ENCODE measurements around the gene CYP20A1. TPM values are rescaled to one million over a fixed set of nuclear protein-coding genes. Genes with fewer than 3 reads are reported as not detected.

Gene CYP20A1
- total RNA-seq, 2 donors from 2014 or later = 13.3 to 20.0 TPM

GRCh38 chr2:203310688-203311436 is 72.0 kb downstream of the CYP20A1 start:
- Histone ChIP-seq H3K4me1 (no peaks in the 10 kb centered on the region), H3K27me3 (no peaks in the 10 kb centered on the region), H3K4me3 (no peak overlapping the region), H3K36me3 (no peaks in the 10 kb centered on the region), H3K9me3 (no peaks in the 10 kb centered on the region), H3K27ac (no peak overlapping the region)
- no peak for DNase-seq (ENCODE audit: low spot score)
- no peak for TF ChIP-seq CTCF (IDR thresholded peaks at IDR 0.05)

- Histone ChIP-seq H3K4me1 (peaks cover 0 to 22% of the 10 kb centered on the region in 2 donors), H3K4me3 (no peak overlapping the region), H3K27ac (no peak overlapping the region), H3K36me3 (no peaks in the 10 kb centered on the region), H3K9me3 (no peaks in the 10 kb centered on the region), H3K27me3 (no peaks in the 10 kb centered on the region)
- TF ChIP-seq CTCF (IDR thresholded peaks at IDR 0.05) = no peak
- DNase-seq (ENCODE audit: low spot score) = no peak
Measured at GRCh38 chr2:203326356-203326755, 87.5 kb downstream of the CYP20A1 start.

- DNase-seq (ENCODE audit: low spot score) = no peak
- no peaks in the 10 kb centered on the region for H3K27me3 ChIP-seq
- no peaks in the 10 kb centered on the region for H3K36me3 ChIP-seq
- no peaks in the 10 kb centered on the region for H3K9me3 ChIP-seq
- H3K27ac ChIP-seq = peak overlapping the region; percentile 93 to 95
- H3K4me1 ChIP-seq = peaks cover 0 to 22% of the 10 kb centered on the region in 2 donors
- TF ChIP-seq CTCF (IDR thresholded peaks at IDR 0.05) = no peak
- peak overlapping the region; percentile 99 to 100 for H3K4me3 ChIP-seq
Measured at GRCh38 chr2:203327582-203327900, 88.7 kb downstream of the CYP20A1 start.

DNA sequence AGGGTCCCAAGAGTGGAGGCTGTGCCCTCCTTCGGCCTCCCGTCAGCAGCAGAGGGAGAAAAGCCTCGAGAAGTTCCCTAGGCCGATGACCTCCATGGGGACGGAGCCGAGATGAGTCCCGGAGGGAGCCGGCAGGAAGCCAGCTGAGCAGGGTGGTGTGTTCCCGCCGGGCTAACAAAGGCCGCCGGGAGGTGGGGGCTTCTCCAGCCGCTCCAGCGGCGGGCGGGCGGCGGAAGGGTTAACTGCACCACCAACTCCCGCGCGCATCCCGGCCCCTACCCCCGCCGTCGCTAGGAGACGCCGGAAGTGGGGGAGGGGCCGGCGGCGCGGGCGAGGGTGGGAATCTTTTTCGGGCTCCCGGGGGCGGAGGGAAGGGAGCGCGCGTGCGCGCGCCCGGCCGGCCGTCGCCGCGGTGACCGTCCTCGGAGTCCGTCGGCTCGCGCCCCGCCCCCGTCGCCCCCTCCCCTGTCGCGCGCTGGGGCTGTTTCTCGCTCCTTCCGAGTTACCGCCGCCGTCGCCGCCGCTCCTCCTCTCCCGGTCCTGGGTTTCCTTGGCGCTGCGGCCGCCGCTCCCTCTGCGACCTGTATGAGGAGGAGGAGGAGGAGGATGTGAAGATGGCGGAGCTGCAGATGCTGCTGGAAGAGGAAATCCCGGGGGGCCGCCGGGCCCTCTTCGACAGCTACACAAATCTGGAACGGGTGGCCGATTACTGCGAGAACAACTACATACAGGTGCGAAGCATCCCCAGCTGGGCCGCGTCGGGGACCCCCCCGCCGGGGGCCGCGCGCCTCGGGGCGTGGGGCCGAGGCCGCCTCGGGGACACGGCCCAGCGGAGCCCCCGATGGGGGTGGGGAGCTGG is 89.3 kb downstream of the CYP20A1 start, which contains the start of gene ABI2:
TSS of gene ABI2 (plus strand) at position 494 of the 859 bp plus-strand sequence. CDS start at position 615, 121 bp downstream.
- Histone ChIP-seq H3K4me3 (peak within 1 kb of the TSS; percentile 99 to 100), H3K36me3 (no peaks in the 10 kb centered on the region), H3K9me3 (no peaks in the 10 kb centered on the region), H3K27ac (peak within 1 kb of the TSS; percentile 93 to 95), H3K27me3 (no peaks in the 10 kb centered on the region), H3K4me1 (peaks cover 0 to 22% of the 10 kb centered on the region in 2 donors)
- DNase-seq (ENCODE audit: low spot score) = peak; percentile 77
- TF ChIP-seq CTCF (IDR thresholded peaks at IDR 0.05) = peak in 1 of 2 donors; percentile 16

DNA sequence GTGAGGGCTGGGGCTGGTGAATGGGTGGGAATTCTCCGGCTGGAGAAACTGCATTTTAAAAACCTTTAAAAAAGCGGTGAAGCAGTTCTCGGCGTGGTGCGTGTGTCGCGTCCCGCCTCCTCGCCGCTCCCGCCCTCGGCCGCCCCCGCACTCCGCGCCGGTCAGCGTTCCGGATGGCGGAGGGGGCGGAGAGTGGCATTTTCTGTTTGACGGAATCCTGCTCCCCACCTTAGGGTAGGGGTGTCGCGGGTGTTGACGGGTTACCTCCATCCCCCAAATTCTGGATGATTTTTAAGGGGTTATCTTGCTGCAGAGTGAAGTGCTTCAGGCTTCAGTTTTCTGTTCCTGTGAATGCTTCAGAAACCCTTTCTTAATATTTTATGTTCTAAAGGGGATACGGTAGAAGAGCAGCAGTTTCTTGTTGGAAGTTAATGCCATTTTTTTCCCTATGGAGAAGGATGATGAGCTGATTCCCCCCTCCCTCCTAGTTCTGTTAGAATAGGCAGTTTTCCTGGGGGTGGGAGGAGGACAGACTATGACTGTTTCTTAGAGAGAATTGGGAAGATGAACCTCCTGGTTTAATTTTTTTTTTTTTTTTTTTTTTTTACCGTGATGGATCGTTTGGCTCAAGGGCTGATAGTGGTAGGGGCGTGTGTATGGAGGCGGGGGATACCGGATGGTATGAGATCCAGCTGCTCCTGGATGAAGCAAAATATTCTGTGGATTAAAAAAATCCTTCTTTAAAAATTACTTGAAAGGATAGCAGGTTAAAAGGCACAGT is 90.1 kb downstream of the CYP20A1 start:
- Histone ChIP-seq H3K27me3 (no peaks in the 10 kb centered on the region), H3K36me3 (no peaks in the 10 kb centered on the region), H3K4me3 (peak overlapping the region; percentile 99 to 100), H3K9me3 (no peaks in the 10 kb centered on the region), H3K27ac (peak overlapping the region; percentile 93 to 95), H3K4me1 (peaks cover 0 to 22% of the 10 kb centered on the region in 2 donors)
- no peak for DNase-seq (ENCODE audit: low spot score)
- no peak for TF ChIP-seq CTCF (IDR thresholded peaks at IDR 0.05)

Measured in right atrium auricular region (tissue), 2 donors.